Omental fat pad (tissue), 4 donors: ENCODE measurements around the gene SPECC1L. TPM values are rescaled to one million over a fixed set of nuclear protein-coding genes. Genes with fewer than 3 reads are reported as not detected.

ENCODE experiments used
- ATAC-seq: fragments of 150-250 bp; one replicate; pipeline ENCODE4 v1.9.1; 2016; ENCODE audit warnings: mild to moderate bottlenecking, moderate library complexity; ENCODE audit not compliant: low FRiP score
- DNase-seq: peaks from one replicate; pipeline ENCODE4 v3.0.0-alpha.2; 2019; ENCODE audit warnings: low spot score
- total RNA-seq, 4 donors: library from RNA; depleted of rRNA; stranded (reverse); fragments of >200 nt; gene quantifications; one replicate each; pipeline ENCODE4 v1.1.0, GENCODE V29; 2016
- TF ChIP-seq, protein P1 (sequence below), 3 donors: fragments of 450-650 bp; IDR thresholded peaks; one replicate each; pipeline ENCODE4 v1.5.1; 2016 to 2017; ENCODE audit warnings: antibody characterized with exemption in 3 of 3, mild to moderate bottlenecking in 3 of 3, moderate library complexity in 2 of 3

The SPECC1L gene
- total RNA-seq, 4 donors from 2014 or later: 31.3 to 44.9 (median 35.6) TPM

DNA sequence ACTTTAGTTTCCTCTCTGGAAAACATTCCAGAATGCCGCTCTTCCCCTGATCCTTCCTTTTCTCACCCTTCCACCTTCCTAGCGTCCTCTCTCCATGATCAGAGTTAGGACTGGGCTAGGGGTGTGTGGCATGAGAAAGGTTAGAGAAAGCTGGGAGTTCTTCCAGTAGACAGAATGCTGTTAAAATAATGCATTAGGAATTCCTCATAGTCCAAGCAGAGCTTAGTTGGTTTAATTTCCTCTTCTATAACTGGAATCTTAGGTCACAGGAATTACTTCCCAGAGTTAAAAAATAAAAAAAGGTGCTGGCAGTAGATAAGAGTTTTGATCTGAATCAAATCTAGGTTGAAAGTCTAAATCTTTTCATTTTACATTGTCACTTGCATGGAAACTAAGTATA, 119.5 kb downstream of the SPECC1L start:
- TF ChIP-seq, protein P1, sequence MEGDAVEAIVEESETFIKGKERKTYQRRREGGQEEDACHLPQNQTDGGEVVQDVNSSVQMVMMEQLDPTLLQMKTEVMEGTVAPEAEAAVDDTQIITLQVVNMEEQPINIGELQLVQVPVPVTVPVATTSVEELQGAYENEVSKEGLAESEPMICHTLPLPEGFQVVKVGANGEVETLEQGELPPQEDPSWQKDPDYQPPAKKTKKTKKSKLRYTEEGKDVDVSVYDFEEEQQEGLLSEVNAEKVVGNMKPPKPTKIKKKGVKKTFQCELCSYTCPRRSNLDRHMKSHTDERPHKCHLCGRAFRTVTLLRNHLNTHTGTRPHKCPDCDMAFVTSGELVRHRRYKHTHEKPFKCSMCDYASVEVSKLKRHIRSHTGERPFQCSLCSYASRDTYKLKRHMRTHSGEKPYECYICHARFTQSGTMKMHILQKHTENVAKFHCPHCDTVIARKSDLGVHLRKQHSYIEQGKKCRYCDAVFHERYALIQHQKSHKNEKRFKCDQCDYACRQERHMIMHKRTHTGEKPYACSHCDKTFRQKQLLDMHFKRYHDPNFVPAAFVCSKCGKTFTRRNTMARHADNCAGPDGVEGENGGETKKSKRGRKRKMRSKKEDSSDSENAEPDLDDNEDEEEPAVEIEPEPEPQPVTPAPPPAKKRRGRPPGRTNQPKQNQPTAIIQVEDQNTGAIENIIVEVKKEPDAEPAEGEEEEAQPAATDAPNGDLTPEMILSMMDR (IDR thresholded peaks at IDR 0.05): no peak
- DNase-seq (no peak), ATAC-seq (no peak)

DNA sequence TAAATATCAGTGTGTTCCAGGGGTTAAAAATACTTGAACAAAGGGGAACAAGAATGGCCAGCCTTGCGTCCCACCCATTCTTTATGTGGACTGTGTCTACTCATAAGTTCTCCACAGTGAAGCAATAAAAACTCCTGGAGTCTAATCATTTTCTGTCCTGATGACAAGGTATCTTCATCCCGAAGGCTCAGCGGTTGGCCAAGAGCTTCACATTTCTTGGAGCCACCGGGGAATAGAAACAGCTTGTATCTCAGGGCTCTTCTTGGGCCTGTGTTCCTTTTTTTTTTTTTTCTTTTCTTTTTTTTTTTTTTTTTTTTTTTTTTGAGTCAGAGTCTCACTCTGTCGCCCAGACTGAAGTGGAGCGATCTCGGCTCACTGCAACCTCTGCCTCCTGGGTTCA, 119.9 kb downstream of the SPECC1L start:
- no peak for DNase-seq
- TF ChIP-seq, protein P1 (IDR thresholded peaks at IDR 0.05): no peak
- ATAC-seq: peak; percentile 51

DNA sequence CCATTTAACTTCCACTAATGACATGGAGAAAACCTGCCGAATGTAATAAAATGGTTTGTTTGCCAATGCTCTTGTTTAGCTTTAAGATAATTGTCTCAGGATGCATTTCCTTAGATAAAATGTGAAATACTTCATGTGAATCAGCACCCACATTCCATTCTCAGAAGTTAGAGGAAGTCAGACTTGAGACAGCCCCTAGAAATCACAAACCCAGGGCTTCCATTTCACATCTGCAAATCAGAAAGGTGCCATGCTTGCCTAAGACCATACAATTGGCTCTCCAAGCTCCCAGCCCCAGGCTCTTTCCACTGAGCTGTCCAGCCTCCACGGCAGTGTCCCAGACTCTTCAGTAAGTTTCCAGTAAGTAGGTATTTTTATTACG, 121.2 kb downstream of the SPECC1L start:
- DNase-seq: no peak
- no peak for ATAC-seq
- TF ChIP-seq, protein P1 (IDR thresholded peaks at IDR 0.05): no peak

DNA sequence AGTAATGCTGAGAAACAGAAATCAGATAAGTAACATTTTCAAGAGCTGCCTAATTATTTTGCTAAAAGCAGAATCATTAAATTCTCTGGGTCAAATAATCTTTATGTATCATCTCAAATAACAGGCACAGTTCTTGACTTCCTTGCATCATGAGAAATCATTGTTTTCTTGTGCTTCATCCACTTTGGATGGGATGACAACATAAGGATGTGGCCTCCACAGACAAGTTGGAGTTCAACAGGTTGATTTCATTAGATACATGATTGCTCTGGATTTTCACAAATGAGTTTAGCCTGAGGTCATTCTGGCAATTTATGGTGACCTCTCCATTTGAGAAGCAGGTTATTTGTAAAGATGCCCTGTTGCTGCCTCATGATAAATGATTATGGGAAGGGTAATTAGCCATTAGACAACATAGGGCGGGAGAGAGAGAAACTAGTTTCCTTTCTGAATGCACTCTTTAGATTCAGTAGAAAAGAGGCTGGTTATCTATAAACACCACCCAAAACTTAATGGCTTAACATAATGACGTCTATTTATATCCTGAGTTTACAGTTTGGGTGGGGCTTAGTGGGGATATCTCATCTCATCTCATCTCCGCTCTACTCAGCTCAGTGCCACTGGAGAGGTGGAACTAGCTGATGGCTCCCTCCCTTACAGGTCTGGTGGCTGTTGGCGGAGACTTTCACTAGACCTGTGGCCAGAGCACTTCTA, 121.7 kb downstream of the SPECC1L start:
- ATAC-seq: no peak
- TF ChIP-seq, protein P1 (IDR thresholded peaks at IDR 0.05): no peak
- DNase-seq: no peak

DNA sequence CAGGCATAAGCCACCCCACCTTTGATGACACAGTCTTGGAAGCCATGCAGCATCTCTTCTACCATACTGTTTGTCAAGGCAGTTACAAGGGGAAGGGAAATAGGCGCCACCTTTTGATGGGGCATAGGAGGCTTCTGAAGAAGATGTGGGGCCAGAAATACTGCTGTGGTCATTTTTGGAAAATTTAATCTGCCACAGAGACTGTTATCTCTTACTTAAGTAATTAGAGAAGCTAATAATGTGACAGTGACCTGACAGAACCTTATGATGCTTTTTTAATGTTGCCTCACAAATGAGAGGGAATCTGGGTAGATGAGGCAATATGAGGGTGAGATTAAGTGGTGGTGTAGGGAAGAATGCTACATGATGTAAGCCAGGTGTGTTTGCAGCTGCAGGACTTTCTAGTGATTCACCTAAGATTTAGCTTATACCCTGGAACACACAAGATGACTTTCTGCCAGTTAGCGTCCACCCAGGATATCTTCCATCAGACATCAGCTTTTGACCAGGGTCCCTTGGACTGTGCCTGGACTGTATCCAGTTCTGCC, 122.5 kb downstream of the SPECC1L start:
- no peak for ATAC-seq

DNA sequence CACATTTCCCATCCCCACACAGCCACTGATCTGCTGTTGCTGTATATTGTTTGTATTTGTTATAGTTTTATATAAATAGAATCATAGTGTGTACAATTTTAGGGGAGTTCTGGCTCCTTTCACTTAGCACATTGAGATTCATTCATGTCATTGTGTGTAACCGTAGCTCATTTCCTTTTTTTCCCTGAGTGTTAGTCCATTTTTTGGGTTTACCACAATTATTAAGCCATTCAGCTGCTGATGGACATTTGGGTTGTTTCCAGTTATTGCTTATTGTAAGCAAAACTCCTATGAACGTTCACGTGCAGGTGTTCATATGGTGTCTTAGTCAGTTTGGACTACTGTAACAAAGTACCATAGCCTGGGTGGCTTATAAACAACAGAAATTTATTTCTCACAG, 123.2 kb downstream of the SPECC1L start:
- TF ChIP-seq, protein P1 (IDR thresholded peaks at IDR 0.05): no peak
- ATAC-seq (no peak), DNase-seq (no peak)

More for the DNA sequence above, 122.5 kb downstream of the SPECC1L start:
- DNase-seq: no peak
- TF ChIP-seq, protein P1 (IDR thresholded peaks at IDR 0.05): no peak

DNA sequence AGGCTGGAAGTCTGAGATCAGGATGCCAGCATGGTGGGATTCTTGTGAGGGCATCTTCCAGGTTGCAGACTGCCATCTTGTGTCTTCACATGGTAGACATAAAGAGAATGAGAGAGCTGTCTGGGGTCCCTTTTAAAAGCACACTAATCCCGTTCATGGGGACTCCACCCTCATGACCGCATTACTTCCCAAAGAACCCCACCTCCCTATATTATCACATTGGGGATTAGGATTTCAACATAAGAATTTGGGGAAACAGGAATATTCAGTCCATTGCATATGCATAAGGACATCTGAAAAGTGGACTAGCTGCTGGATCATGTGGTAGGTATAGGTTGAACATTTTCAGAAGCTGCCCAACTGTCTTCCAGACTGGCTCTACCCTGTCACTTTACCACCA, 123.6 kb downstream of the SPECC1L start:
- ATAC-seq (no peak), DNase-seq (no peak)
- TF ChIP-seq, protein P1 (IDR thresholded peaks at IDR 0.05): no peak
